Islet of Langerhans (tissue), 1 donor: ENCODE measurements around the gene ZC3H14.
A peak's percentile ranks its signal among the peaks of the same experiment; 100 is the strongest.

Experiments
- FAIRE-seq: peaks from one replicate; lab custom pipeline; 2011; peaks lifted over from hg19 to GRCh38; lab: Jason Lieb, UNC

The ZC3H14 gene

GRCh38 chr14:88552876-88553275 is 10.0 kb upstream of the ZC3H14 start:
- no peak for FAIRE-seq

GRCh38 chr14:88553886-88554456 is 8.9 kb upstream of the ZC3H14 start:
- no peak for FAIRE-seq

GRCh38 chr14:88554457-88555286 is 8.2 kb upstream of the ZC3H14 start, which contains the start of gene PTPN21:
Gene PTPN21, minus strand, starts transcription at chr14:88555007. Its CDS starts 4,590 bp downstream, at chr14:88550417.
- FAIRE-seq: no peak

- no peak for FAIRE-seq
Observed at GRCh38 chr14:88556581-88556980, 6.3 kb upstream of the ZC3H14 start.

- no peak for FAIRE-seq
Observed at GRCh38 chr14:88559852-88560251, 3.0 kb upstream of the ZC3H14 start.

- FAIRE-seq: no peak
Observed at GRCh38 chr14:88562532-88562830, 356 bp upstream of the ZC3H14 start.

GRCh38 chr14:88563845-88564244 is 1.0 kb downstream of the ZC3H14 start:
- no peak for FAIRE-seq

GRCh38 chr14:88565427-88565826 is 2.6 kb downstream of the ZC3H14 start:
- FAIRE-seq: no peak

GRCh38 chr14:88568196-88568595 is 5.4 kb downstream of the ZC3H14 start:
- no peak for FAIRE-seq

- no peak for FAIRE-seq
Observed at GRCh38 chr14:88572117-88572516, 9.3 kb downstream of the ZC3H14 start.

- FAIRE-seq: no peak
Observed at GRCh38 chr14:88576222-88576621, 13.4 kb downstream of the ZC3H14 start.

GRCh38 chr14:88584451-88584850 is 21.6 kb downstream of the ZC3H14 start:
- FAIRE-seq: no peak

GRCh38 chr14:88588081-88588480 is 25.2 kb downstream of the ZC3H14 start:
- no peak for FAIRE-seq

GRCh38 chr14:88590173-88590572 is 27.3 kb downstream of the ZC3H14 start:
- FAIRE-seq: no peak

- peak; percentile 93 for FAIRE-seq
Observed at GRCh38 chr14:88592031-88592430, 29.2 kb downstream of the ZC3H14 start.

GRCh38 chr14:88597038-88597437 is 34.2 kb downstream of the ZC3H14 start:
- no peak for FAIRE-seq

GRCh38 chr14:88597601-88598000 is 34.8 kb downstream of the ZC3H14 start:
- FAIRE-seq: no peak

GRCh38 chr14:88598097-88598675 is 35.3 kb downstream of the ZC3H14 start:
- FAIRE-seq: no peak

GRCh38 chr14:88599326-88599725 is 36.5 kb downstream of the ZC3H14 start:
- no peak for FAIRE-seq

GRCh38 chr14:88599761-88600439 is 37.1 kb downstream of the ZC3H14 start:
- FAIRE-seq: no peak

GRCh38 chr14:88604212-88604611 is 41.4 kb downstream of the ZC3H14 start:
- no peak for FAIRE-seq

GRCh38 chr14:88605594-88605993 is 42.8 kb downstream of the ZC3H14 start:
- no peak for FAIRE-seq

- no peak for FAIRE-seq
Observed at GRCh38 chr14:88607829-88608228, 45.0 kb downstream of the ZC3H14 start.
